Osteoblast (primary cell): Measurements from ENCODE around the gene TSSC4. TPM values are rescaled to one million over a fixed set of nuclear protein-coding genes. Genes with fewer than 3 reads are reported as not detected.

Experiments
- DNase-seq: peaks from one replicate; pipeline ENCODE4 v3.0.0; 2011; ENCODE audit warnings: low spot score, mixed read lengths; ENCODE audit not compliant: insufficient read length; ENCODE audit errors: missing footprints
- H2AFZ ChIP-seq: 2 replicates; pipeline ENCODE4 v1.6.0; 2011; ENCODE audit warnings: mild to moderate bottlenecking, low read length
- H3K27ac ChIP-seq: 2 replicates; pipeline ENCODE4 v1.5.1; 2011; ENCODE audit warnings: mild to moderate bottlenecking, low read depth, low read length, moderate library complexity
- H3K27me3 ChIP-seq: 2 replicates; pipeline ENCODE4 v1.6.0; 2012; ENCODE audit warnings: mild to moderate bottlenecking, control low read depth, inconsistent platforms, low read length, moderate library complexity; ENCODE audit not compliant: insufficient read depth
- H3K36me3 ChIP-seq: 2 replicates; pipeline ENCODE4 v1.5.1; 2011; ENCODE audit warnings: mild to moderate bottlenecking, low read length, control low read depth, moderate library complexity; ENCODE audit not compliant: insufficient read depth
- H3K4me1 ChIP-seq: 2 replicates; pipeline ENCODE4 v1.5.1; 2011; ENCODE audit warnings: mild to moderate bottlenecking, low read length, control low read depth, moderate library complexity; ENCODE audit not compliant: insufficient read depth
- H3K4me2 ChIP-seq: 2 replicates; pipeline ENCODE4 v1.6.0; 2011; ENCODE audit warnings: mild to moderate bottlenecking, low read length; ENCODE audit not compliant: insufficient read depth
- H3K4me3 ChIP-seq: fragments of 200-600 bp; sonication (generic); 3 replicates; pipeline ENCODE4 v1.5.1; 2012; ENCODE audit warnings: mild to moderate bottlenecking, low read length, inconsistent platforms; ENCODE audit not compliant: insufficient read depth
- H3K79me2 ChIP-seq: 2 replicates; pipeline ENCODE4 v1.6.0; 2012; ENCODE audit warnings: mild to moderate bottlenecking, low read length, control low read depth, inconsistent platforms; ENCODE audit not compliant: insufficient read depth
- H3K9me3 ChIP-seq: 2 replicates; pipeline ENCODE4 v1.5.1; 2011; ENCODE audit warnings: low read depth, low read length, control low read depth
- H4K20me1 ChIP-seq: 2 replicates; pipeline ENCODE4 v1.6.0; 2012; ENCODE audit warnings: mild to moderate bottlenecking, low read length, control low read depth; ENCODE audit not compliant: insufficient read depth
- CTCF ChIP-seq: IDR thresholded peaks from 2 replicates; pipeline ENCODE4 v1.5.1; 2011; ENCODE audit warnings: mild to moderate bottlenecking, low read depth, low read length, moderate library complexity; ENCODE audit errors: extremely low read depth
- total RNA-seq: library from RNA; depleted of rRNA; stranded (reverse); fragments of >200 nt; gene quantifications from 2 replicates; pipeline ENCODE4 v1.2.3, GENCODE V29; 2012

Gene TSSC4
- total RNA-seq, 1 donor = 46.7 TPM

- H3K4me2 ChIP-seq = no peak overlapping the region
- H3K9me3 ChIP-seq = no peaks in the 10 kb centered on the region
- no peak overlapping the region for H2AFZ ChIP-seq
- peak; percentile 98 for DNase-seq
- no peaks in the 10 kb centered on the region for H3K79me2 ChIP-seq
- H3K27me3 ChIP-seq = no peaks in the 10 kb centered on the region
- no peak overlapping the region for H3K27ac ChIP-seq
- no peaks in the 10 kb centered on the region for H3K36me3 ChIP-seq
- H3K4me1 ChIP-seq = no peaks in the 10 kb centered on the region
- no peak overlapping the region for H3K4me3 ChIP-seq
- H4K20me1 ChIP-seq = no peaks in the 10 kb centered on the region
- TF ChIP-seq CTCF = peak; percentile 86
Measured at GRCh38 chr11:2428322-2428795, 27.8 kb downstream of the TSSC4 start.

GRCh38 chr11:2431395-2431794 lies 30.8 kb downstream of the TSSC4 start:
- DNase-seq = no peak
- Histone ChIP-seq H2AFZ (no peak overlapping the region), H4K20me1 (no peaks in the 10 kb centered on the region), H3K79me2 (no peaks in the 10 kb centered on the region), H3K27ac (no peak overlapping the region), H3K4me2 (no peak overlapping the region), H3K9me3 (no peaks in the 10 kb centered on the region), H3K4me3 (no peak overlapping the region), H3K4me1 (no peaks in the 10 kb centered on the region), H3K27me3 (no peaks in the 10 kb centered on the region), H3K36me3 (no peaks in the 10 kb centered on the region)
- no peak for TF ChIP-seq CTCF

- Histone ChIP-seq H3K4me1 (no peaks in the 10 kb centered on the region), H4K20me1 (no peaks in the 10 kb centered on the region), H3K4me3 (no peak overlapping the region), H3K36me3 (no peaks in the 10 kb centered on the region), H3K79me2 (no peaks in the 10 kb centered on the region), H3K4me2 (no peak overlapping the region), H3K9me3 (no peaks in the 10 kb centered on the region), H3K27me3 (peaks cover under 1% of the 10 kb centered on the region), H2AFZ (no peak overlapping the region), H3K27ac (no peak overlapping the region)
- no peak for TF ChIP-seq CTCF
- DNase-seq = no peak
Measured at GRCh38 chr11:2432171-2432621, 31.6 kb downstream of the TSSC4 start.

- no peaks in the 10 kb centered on the region for H4K20me1 ChIP-seq
- no peak overlapping the region for H3K27ac ChIP-seq
- DNase-seq = peak; percentile 69
- no peak overlapping the region for H2AFZ ChIP-seq
- H3K27me3 ChIP-seq = peaks cover 5% of the 10 kb centered on the region
- no peak for TF ChIP-seq CTCF
- H3K79me2 ChIP-seq = no peaks in the 10 kb centered on the region
- H3K4me2 ChIP-seq = no peak overlapping the region
- H3K4me1 ChIP-seq = no peaks in the 10 kb centered on the region
- H3K4me3 ChIP-seq = no peak overlapping the region
- no peaks in the 10 kb centered on the region for H3K36me3 ChIP-seq
- H3K9me3 ChIP-seq = no peaks in the 10 kb centered on the region
Measured at GRCh38 chr11:2432628-2433071, 32.1 kb downstream of the TSSC4 start.
